ENCODE results near the gene ST3GAL4.
"Not testable (repeated sequence)": the region's sequence is repeated elsewhere in the genome, so short reads cannot be mapped to it uniquely, and the experiment has no call there.

ST3GAL4 gene

DNA sequence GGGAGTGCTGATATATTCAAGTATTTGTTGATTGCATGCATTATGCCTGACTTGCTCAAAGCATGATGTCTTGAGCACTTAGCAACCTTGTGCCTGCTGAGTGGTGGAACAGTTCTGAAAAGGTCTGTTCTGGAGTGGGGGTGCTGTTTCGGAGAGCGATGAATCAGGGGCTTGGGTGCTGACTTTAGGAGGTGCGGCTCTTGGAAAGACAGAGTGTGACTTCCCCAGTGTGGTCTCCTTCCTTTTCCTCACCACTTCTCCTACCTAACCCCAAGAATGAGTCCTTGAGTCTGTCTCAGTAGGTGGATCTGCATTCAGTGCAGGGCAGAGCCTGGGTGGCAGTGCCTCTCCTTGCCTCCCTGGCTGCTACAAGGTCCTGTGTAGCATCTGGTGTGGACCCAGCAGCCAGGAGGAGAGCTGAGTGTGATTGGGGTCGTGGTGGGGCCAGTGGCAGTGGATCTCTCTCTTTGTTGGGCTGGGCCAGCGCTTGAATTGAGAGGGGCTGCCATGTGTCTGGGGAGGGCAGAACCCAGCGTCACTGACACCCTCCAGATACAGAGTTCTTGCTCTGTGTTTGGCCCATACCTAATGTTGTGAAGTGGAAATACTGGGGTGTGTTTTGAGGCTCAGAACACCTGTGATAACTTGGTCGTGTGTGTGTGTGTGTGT lies 35.9 kb downstream of the ST3GAL4 start:
- no peak for DNase-seq

DNA sequence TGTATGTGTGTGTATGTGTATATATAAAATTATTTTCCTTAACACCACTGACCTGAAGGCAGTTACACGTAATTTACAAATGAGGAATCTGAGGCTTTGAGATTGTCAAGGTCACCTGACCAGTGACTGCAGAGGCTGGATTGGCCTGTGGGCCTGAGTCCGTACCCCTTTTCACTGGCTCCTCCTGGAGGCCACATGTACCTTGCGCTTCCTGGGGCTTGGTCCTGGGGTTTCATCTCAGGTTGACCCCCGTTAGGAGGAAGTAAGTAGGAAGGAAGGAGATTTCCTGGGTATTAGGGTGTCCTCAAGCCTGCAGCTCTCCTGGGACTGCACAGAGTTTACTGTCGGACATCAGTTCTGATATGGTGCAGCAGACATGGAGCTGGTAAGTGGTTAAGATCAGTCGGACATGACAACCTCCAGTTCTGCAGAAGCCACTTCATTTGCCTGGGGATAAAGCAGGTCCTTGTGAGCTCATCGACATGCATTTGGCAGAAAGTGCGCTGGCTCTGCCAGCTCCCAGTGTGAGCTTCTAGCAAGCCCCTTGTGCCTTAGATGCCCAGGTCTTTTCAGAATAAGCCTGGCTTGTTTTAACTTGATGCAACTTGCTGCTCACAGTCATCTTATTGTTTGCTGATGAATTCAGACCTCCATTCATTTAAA lies 36.6 kb downstream of the ST3GAL4 start:
- no peak for DNase-seq

DNA sequence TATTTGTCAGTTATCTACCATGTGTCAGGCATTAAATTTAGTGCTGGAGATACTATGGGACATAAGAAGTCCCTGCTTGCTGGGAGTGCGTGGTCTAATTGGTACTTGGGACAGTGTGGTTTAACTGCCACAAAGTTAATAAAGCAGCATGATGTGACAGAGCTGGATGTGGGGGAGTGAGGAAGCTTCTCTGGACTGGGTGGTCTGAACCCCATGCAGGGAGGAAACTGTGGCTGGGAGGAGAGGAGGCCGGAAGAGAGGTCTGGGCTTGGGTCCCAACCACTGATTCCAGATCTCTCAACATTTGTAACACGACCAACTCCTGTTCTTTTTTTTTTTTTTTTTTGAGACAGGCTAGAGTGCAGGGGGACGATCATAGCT lies 37.1 kb downstream of the ST3GAL4 start:
- peak; percentile 47 for DNase-seq

DNA sequence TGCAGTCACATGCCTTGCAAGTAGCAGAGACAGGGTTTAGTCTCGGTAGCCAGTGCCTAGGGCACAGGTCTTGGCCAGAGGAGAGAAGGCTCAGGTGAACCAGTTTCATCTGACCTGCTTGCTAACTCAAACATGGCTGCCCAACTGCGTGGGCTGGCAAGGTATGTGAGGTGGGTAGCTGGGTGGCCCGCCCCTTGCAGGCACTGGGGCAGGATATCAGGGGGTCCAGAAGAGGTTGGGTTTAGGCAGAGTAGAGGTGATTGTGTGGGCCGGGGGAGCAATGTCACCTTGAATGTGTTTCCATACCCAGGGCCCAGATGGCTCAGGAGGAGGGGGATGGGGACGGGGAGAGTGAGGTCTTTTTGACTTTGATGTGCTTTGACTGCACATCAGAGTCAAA lies 37.7 kb downstream of the ST3GAL4 start:
- no peak for DNase-seq

DNA sequence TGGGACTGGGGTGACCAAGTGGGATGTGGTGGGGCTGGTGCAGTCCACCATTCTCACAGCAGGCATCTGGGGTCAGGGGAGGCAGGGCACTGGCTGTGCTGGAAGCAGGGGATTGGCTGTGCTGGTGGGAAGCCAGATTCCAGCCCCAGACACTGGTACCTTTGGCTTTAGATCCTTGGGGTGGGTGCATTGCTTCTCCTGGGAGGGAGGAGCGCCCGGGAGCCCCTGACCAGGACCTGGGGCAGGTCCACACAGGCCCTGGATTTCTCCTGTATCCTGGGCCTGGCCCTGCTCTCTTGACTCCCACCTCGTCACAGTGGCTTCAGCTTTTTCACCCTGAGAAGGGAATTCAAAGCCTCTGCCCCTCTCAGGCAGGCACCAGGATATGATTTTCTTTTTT lies 38.5 kb downstream of the ST3GAL4 start:
- DNase-seq = no peak

DNA sequence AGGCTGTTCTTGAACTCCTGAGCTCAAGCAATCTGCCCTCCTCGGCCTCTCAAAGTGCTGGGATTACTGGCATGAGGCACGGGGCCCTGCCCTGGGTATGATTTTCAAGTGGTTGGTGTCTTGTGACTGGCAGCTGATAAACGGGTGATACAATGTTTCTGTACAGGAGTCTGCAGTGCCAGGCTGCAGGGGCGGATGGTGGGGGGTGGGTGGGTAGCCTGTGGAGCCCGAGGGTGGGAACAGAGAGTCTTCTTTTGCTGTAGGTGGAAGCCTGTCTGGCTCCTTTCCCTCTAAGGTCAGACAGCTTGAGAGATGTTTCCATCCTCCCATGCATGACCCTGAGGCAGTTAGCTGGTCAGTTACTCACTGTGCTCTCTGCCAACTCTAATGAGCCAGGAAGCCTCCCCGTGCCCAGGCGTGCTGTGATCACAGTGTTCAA lies 39.2 kb downstream of the ST3GAL4 start:
- not testable (repeated sequence) for DNase-seq

DNA sequence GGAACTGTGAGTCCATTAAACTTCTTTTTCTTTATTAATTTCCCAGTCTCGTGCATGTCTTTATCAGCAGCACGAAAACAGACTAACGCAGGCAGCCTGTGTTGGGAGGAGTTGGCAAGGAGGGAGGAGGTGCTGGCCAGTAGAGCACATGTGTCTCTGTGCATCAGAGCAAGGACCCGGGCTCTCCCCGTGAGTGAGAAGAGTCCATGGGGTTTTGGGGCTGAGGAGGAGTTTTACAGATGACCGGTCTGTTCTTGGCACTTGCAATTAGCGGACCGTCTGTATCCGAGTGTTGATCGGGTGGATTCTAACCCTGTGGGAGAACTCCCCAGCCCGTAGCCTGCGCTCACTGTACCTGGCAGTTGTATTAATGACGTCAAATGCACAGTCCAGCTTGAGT lies 40.3 kb downstream of the ST3GAL4 start:
- not testable (repeated sequence) for DNase-seq

DNA sequence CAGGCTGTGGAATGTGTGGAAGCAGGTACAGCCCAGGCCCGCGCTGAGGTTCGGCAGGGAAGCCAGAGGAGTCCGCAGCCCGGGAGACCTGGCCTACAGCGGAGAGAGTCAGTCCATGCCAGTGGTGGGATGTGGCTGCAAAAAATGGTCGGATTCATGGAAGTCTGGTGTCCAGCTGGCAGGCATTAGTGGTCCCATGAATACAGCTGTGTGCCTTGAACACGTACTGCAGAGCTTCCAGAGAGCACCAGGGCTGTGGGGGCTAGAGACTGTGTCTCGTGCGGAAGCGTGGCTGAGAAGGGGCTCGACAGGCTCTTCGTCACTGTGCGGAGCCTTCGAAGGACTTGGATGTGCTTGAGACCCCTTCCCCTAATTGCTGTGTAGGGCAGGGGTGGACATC lies 40.8 kb downstream of the ST3GAL4 start:
- not testable (repeated sequence) for DNase-seq

DNA sequence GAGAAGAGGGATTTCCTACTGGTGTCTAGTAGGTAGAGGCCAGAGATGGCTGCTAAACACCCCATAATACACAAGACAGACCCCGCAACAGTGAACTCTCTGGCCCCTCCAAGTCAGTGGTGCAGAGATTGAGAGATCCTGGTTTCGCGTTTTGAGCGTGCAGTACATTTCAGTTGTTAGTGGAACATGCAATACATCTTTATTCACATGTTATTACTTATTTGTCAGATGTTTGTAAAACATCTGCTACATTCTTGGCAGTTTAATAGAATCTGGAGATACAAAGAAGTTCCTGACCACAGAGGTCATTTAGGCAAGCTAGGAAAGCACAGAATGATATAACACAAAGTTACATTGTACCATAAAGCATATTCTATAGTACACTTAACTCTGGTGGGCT lies 41.5 kb downstream of the ST3GAL4 start:
- DNase-seq = no peak

DNA sequence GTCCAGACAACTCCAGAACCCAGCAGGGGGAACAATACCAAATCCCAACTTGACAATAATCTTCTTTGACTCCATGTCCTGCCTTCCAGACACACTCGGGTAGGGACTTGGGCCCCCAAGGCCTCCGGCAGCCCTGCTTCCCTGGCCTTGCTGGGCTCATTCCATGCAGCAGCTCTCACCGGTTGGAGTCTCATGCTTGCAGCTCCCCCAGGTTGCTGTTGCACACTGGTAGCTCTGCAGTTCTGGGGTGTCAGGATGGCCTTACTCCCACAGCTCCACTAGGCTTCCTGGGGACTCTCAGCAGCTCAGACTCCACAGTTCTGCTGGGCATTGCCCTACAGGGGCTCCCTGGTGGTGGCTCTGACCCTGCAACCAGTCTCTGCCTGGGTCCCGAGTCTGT lies 42.8 kb downstream of the ST3GAL4 start:
- DNase-seq = no peak

DNA sequence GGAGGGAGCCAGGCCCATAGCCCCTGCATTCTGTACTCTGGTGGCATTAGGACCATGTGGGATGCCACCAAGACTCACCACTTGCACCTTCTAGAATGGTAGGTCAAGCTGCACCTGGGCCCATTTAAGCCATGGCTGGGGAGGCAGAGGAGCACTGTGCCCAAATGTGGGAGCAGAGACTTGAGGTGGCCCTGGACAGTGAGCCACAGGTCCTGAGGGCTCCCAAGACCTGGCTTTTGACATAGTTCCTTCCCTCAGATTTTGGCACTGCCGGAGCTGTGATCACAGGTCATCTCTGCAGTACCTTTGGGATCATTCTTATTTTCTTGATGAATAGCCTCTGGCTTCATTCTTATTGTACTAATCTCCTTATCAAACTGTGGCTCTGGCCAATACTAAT lies 43.2 kb downstream of the ST3GAL4 start:
- no peak for DNase-seq

DNA sequence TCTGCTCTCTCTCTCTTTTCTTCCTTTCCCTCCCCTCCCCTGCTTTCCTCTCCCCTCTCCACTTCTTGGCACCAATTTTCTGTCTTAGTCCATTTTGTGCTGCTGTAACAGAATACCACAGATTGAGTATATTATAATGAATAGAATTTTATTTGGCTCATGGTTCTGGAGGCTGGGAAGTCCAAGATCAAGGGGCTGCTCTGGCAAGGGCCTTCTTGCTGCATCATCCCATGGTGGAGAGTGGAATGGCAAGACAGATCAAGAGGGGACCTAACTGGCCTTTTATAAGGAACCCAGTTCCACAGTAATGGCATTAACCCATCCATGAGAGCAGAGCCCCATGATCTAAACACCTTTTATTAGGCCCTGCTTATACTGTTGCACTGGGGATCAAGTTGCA lies 44.5 kb downstream of the ST3GAL4 start:
- DNase-seq = no peak

DNA sequence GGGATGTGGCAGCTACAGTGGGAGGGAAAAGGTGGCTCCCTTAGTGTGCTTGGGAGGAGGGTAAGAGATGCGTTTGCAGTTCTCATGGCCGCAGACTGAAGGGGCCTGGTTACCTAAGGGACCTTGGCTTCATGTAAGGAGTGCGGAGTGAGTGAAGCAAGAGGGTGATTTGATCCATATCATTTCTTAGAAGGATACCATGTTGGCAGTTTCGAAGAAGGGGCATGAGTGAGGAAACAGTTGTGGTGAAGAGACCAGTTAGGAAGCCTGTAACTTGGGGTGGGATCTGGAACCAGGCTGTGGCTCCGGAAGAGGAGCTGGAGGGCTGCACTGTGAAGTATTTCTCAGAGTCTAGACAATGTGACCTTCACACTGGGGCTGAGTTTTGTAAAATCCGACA lies 45.0 kb downstream of the ST3GAL4 start:
- no peak for DNase-seq

DNA sequence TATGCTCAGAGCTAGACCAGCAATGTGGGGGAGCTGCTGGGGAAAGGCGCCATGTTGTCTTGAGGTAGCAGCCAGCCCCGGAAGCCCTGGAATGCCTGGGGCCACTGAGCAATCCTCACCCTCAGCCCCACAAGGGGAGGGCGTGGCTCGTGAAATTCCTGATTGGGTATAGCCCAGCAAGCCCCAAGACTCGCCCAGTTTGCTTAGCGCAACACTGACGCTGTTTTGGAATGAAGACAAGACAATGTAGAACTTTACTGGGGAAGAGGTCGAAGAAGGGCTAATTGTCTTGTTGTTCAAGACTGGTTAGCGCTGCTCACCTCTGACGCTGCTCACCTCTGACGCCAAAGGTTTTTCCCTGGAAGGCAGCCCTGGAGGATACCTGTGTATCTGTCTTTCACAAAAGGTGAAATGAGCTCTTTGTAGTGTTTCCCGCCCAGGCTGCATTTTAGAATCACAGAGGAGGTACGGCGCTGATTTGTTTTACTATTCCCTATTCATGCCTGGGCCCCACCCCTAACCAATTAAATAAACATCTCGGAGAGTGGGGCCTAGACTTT lies 47.6 kb downstream of the ST3GAL4 start:
- no peak for DNase-seq

DNA sequence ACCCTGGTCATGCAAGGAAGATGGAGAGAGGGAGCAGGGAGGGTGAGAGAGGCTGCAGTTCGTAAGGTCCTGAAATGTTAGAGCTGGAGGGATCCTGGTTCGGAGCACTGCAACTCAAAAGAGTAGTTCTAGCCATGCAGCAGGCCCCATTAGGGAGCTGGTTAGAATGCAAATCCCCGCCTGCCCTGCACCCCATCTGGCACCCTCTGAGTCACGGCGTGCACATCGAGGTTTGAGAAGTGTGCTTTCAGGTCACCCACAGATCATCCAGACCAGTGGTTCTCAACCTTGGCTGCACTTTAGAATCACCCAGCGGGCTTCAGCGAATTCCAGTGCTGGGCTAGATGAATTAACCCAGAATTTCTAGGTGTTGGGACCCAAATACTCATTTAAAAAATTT lies 48.2 kb downstream of the ST3GAL4 start:
- no peak for DNase-seq

DNA sequence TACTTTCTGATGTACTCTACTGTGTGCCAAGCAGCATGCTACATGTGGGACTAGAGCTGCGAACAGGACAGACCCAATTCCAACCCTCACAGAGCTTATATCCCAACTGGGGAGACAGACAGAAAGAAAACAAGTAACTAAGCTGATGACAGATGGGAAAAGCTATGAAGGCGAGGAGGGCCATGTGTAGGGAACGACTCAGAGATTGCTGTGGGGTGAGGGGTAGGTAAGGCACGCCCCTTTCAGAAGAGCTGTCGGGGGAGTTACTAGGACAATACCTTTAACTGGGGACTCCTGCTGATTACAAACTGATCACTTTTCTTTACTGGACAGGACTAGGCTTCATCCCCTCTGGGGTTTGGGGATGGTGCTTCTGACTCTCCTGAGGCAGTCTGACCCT lies 48.9 kb downstream of the ST3GAL4 start:
- DNase-seq = peak; percentile 31

DNA sequence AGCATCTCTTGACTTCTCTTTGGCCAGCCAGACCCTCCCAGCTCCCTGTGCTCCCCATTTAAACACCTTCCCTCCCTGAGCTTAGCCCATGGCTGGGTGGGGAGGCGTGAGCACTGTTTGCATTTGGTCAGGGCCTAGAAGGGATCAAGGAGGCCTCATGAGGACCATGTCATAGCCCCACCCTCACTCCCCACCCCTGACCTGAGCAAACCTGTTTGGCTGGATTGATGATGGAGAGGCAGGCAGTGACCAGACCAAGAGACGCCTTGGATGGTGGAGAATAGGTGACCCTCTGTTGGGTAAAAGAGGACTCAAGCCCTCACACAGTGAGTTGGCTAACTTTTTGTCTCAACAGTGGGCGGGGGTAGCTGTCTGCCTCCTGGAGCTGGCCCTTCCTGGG lies 49.9 kb downstream of the ST3GAL4 start:
- DNase-seq = no peak

DNA sequence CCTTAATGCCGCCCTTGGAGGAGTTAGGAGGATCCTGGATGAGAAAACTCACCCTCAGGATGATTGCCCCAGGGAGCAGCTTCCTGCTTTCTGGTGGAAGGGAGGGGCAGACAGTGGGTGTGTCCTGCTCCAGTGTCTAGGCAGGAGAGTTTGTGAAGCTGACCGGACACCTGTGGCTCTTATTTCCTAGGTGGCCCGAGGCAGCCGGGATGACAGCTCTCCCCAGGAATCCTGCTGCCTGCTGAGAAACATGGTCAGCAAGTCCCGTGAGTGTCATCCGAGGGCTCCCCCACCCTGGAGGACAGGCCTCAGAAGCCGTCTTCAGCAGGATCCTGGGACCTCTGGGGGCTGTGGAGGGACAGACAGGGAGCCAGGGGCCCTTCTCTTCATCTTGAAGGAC lies 50.4 kb downstream of the ST3GAL4 start:
- no peak for DNase-seq

DNA sequence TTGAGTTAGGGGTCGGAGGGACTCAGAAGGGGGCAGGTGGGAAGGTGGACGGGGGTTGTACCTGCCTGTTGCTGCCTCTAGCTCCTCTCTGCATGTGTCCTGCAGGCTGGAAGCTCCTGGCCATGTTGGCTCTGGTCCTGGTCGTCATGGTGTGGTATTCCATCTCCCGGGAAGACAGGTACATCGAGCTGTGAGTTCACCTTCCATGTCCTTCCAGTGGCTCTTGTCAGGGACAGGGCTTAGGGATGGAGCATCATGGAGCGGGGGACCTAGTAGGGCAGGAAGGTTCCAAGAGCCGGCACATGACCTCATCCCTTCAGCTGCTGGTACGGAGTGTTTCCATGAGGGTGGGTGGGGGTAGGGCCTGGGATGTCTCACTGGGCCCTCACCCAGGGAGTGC lies 50.9 kb downstream of the ST3GAL4 start:
- DNase-seq = no peak

DNA sequence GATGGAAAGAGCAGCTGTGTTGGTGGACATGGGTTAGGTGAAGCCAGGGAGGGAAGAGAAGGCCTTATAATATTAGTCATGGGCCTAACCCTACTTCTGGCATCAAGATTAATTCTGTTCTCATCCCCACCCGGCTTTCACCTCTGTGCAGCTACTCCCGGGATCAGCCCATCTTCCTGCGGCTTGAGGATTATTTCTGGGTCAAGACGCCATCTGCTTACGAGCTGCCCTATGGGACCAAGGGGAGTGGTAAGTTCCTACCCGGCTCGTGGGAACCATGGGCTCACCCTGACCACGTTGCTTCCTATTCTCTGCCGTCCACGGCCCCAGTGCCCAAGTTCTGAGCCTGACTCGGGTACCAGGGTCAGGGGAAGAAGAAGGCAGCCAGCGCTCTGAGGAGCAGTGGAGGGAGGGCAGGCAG lies 51.6 kb downstream of the ST3GAL4 start:
- DNase-seq = no peak

DNA sequence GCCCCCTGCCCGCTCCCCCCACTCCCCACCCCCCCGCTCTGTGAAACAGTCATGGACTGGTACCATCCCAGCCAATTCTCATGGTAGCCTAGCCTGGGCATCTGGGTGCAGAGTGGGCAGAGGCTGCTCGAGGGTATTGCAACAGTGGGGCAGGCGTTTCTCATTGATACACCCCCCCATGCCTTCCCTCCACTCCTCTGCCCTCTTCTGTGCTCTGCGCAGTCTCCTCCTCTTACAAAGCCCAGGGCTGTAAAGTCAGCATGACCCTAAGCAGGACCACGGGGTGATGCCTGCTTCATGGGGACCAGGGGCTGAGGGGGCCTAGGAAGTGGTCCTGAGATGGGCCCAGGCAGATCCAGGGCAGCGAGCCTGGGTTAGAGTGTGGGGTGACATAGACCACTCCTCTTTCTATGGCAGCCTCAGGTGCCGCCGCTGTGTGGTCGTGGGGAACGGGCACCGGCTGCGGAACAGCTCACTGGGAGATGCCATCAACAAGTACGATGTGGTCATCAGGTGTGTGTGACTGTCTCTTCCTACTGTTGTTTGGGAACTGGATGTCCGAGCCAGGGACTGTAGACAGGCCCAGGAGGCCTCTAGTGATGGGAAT lies 52.3 kb downstream of the ST3GAL4 start:
- no peak for DNase-seq

DNA sequence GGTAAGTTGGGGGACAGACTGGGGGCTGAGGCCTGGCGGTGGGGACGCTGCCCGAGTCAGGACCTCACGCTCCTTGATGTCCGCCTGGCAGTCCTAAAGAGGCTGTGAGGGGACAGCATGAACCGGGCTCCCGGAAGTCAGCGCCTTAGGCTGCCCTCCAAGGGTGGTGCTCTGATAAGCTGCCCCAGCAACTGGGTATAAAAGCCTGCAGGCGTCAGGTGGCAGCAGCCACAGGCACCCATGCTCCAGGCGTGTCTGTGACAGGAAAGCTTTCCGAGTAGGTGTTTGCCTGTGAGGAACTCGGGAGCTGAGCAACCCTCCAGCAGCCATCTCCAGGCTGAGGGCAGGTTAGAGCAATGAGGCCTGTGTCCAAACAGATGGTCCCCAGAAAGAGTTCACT lies 53.0 kb downstream of the ST3GAL4 start:
- no peak for DNase-seq

DNA sequence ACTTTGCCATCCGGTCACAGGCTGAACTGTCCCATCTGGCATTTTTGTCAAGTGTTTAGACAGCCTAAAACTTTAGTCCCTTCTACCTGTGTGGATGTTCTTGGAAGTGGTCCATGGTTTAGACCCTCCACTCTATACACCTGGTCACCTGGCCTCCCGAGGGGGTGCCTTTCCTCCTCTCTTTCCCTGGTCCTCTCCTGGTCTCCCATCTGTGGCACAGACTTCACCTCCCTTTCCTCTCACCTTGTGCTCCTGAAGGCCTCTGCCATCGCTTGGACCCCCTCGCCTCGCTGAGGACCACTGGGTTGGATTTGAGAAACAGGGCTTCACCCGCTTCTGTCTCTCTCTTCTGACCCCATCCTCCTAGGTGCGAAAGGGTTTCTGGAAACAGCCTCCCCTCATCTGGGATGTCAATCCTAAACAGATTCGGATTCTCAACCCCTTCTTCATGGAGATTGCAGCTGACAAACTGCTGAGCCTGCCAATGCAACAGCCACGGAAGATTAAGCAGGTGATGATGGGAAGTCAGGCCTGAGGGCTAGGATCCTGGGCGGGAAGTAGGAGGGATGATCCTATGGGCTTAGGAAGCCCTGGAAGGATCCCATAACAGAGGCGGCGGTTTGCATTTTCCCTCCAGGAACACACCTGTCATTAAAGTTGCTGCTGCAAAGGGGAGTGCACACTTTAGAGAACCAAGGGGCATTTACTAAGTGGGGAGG lies 53.6 kb downstream of the ST3GAL4 start:
- DNase-seq = no peak

DNA sequence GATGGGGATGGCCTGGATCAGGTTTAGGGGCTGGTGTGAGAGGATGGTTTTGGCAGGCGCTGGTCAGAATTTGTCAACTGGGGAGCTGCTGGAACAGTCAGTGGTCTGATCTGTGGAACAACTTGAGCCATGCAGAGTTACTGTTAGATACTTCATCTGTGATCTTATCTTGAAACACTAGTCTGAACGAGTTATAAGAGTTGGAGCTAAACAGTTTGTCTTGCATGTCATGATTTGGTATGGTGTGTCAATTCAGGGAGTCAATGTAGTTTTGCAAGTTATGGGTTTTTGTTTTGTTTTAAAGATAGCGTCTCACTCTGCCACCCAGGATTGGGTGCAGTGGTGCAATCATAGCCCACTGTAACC lies 54.1 kb downstream of the ST3GAL4 start:
- DNase-seq = no peak

Measured in fibroblast of upper back skin (primary cell).